Fibroblast of gingiva (primary cell): ENCODE results near the gene IGF2R.
A peak's percentile ranks its signal among the peaks of the same experiment; 100 is the strongest.
"Not testable (repeated sequence)": the region's sequence is repeated elsewhere in the genome, so short reads cannot be mapped to it uniquely, and the experiment has no call there.

Experiments used
- DNase-seq: peaks from one replicate; pipeline ENCODE4 v3.0.0-alpha.2; 2011; ENCODE audit warnings: low read depth

The IGF2R gene

GRCh38 chr6:160101277-160102205 lies 132.7 kb downstream of the IGF2R start:
- DNase-seq, result no peak

- no peak for DNase-seq
These were observed 133.5 kb downstream of the IGF2R start for GRCh38 chr6:160102399-160102798.

- DNase-seq, result peak; percentile 29
These were observed 134.3 kb downstream of the IGF2R start for GRCh38 chr6:160102956-160103824.

GRCh38 chr6:160103825-160104100 lies 134.9 kb downstream of the IGF2R start:
- peak; percentile 53 for DNase-seq

- DNase-seq, result no peak
These were observed 136.1 kb downstream of the IGF2R start for GRCh38 chr6:160104821-160105517.

- DNase-seq, result no peak
These were observed 137.1 kb downstream of the IGF2R start for GRCh38 chr6:160106010-160106409.

- DNase-seq, result no peak
These were observed 137.8 kb downstream of the IGF2R start for GRCh38 chr6:160106701-160107100.

GRCh38 chr6:160108077-160108476 lies 139.2 kb downstream of the IGF2R start:
- no peak for DNase-seq

GRCh38 chr6:160110586-160111123 lies 141.8 kb downstream of the IGF2R start:
- no peak for DNase-seq

GRCh38 chr6:160111806-160112205 lies 142.9 kb downstream of the IGF2R start:
- no peak for DNase-seq

- no peak for DNase-seq
These were observed 143.9 kb downstream of the IGF2R start for GRCh38 chr6:160112628-160113299.

GRCh38 chr6:160114536-160114935 lies 145.7 kb downstream of the IGF2R start:
- DNase-seq, result not testable (repeated sequence)

- no peak for DNase-seq
These were observed 146.5 kb downstream of the IGF2R start for GRCh38 chr6:160115421-160115820.

GRCh38 chr6:160116411-160116810 lies 147.5 kb downstream of the IGF2R start:
- DNase-seq, result no peak

GRCh38 chr6:160117137-160117536 lies 148.3 kb downstream of the IGF2R start:
- no peak for DNase-seq

- no peak for DNase-seq
These were observed 149.8 kb downstream of the IGF2R start for GRCh38 chr6:160118620-160119229.

GRCh38 chr6:160120087-160120486 lies 151.2 kb downstream of the IGF2R start:
- DNase-seq, result no peak

- no peak for DNase-seq
These were observed 152.7 kb downstream of the IGF2R start, which contains the start of gene SLC22A1 for GRCh38 chr6:160121558-160121957. Gene SLC22A1 (plus strand): TSS chr6:160121815. CDS start chr6:160121936, 121 bp downstream.

GRCh38 chr6:160121981-160122380 lies 153.1 kb downstream of the IGF2R start:
- no peak for DNase-seq

GRCh38 chr6:160122744-160123143 lies 153.9 kb downstream of the IGF2R start:
- no peak for DNase-seq

- DNase-seq, result no peak
These were observed 155.1 kb downstream of the IGF2R start for GRCh38 chr6:160124007-160124406.
